Ishikawa (cell line): ENCODE results near the gene TBC1D20.

Experiments used
- CEBPB ChIP-seq: IDR thresholded peaks from 2 replicates; pipeline ENCODE4 v1.6.1; 2012
- CREB1 ChIP-seq: IDR thresholded peaks from 2 replicates; pipeline ENCODE4 v1.6.1; 2012; ENCODE audit warnings: low read depth
- EGR1 ChIP-seq: IDR thresholded peaks from 2 replicates; pipeline ENCODE4 v1.6.1; 2012
- EP300 ChIP-seq: IDR thresholded peaks from 2 replicates; pipeline ENCODE4 v1.6.1; 2012; ENCODE audit warnings: borderline replicate concordance
- FOXM1 ChIP-seq: IDR thresholded peaks from 2 replicates; pipeline ENCODE4 v1.6.1; 2012; ENCODE audit warnings: low read depth, borderline replicate concordance
- MAX ChIP-seq: IDR thresholded peaks from 2 replicates; pipeline ENCODE4 v1.6.1; 2012
- NFIC ChIP-seq: IDR thresholded peaks from 2 replicates; pipeline ENCODE4 v1.6.1; 2012
- RAD21 ChIP-seq: IDR thresholded peaks from 2 replicates; pipeline ENCODE4 v1.6.1; 2012; ENCODE audit warnings: low read depth
- TAF1 ChIP-seq: IDR thresholded peaks from 2 replicates; pipeline ENCODE4 v1.6.1; 2012; ENCODE audit warnings: low read depth, mild to moderate bottlenecking
- TCF12 ChIP-seq: IDR thresholded peaks from 2 replicates; pipeline ENCODE4 v1.6.1; 2012; ENCODE audit warnings: low read depth
- TEAD4 ChIP-seq: IDR thresholded peaks from 2 replicates; pipeline ENCODE4 v1.6.1; 2012
- YY1 ChIP-seq: IDR thresholded peaks from 2 replicates; pipeline ENCODE4 v1.6.1; 2012; ENCODE audit warnings: low read depth
- ZBTB7A ChIP-seq: IDR thresholded peaks from 2 replicates; pipeline ENCODE4 v1.6.1; 2012; ENCODE audit warnings: low read depth
- TF ChIP-seq, protein P1 (sequence below): IDR thresholded peaks from 2 replicates; pipeline ENCODE4 v1.6.1; 2012
- TF ChIP-seq, protein P2 (sequence below): IDR thresholded peaks from 2 replicates; pipeline ENCODE4 v1.6.1; 2012; ENCODE audit warnings: low read depth, mild to moderate bottlenecking

Gene TBC1D20

GRCh38 chr20:504632-505075 lies 42.3 kb upstream of the TBC1D20 start:
- TF ChIP-seq, protein P1, sequence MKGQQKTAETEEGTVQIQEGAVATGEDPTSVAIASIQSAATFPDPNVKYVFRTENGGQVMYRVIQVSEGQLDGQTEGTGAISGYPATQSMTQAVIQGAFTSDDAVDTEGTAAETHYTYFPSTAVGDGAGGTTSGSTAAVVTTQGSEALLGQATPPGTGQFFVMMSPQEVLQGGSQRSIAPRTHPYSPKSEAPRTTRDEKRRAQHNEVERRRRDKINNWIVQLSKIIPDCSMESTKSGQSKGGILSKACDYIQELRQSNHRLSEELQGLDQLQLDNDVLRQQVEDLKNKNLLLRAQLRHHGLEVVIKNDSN, result no peak
- TF ChIP-seq RAD21 (no peak), TAF1 (no peak), CEBPB (no peak), FOXM1 (no peak), MAX (no peak), TEAD4 (no peak), EP300 (no peak), YY1 (no peak), NFIC (no peak), ZBTB7A (no peak), CREB1 (no peak), TCF12 (no peak), EGR1 (no peak)
- TF ChIP-seq, protein P2, sequence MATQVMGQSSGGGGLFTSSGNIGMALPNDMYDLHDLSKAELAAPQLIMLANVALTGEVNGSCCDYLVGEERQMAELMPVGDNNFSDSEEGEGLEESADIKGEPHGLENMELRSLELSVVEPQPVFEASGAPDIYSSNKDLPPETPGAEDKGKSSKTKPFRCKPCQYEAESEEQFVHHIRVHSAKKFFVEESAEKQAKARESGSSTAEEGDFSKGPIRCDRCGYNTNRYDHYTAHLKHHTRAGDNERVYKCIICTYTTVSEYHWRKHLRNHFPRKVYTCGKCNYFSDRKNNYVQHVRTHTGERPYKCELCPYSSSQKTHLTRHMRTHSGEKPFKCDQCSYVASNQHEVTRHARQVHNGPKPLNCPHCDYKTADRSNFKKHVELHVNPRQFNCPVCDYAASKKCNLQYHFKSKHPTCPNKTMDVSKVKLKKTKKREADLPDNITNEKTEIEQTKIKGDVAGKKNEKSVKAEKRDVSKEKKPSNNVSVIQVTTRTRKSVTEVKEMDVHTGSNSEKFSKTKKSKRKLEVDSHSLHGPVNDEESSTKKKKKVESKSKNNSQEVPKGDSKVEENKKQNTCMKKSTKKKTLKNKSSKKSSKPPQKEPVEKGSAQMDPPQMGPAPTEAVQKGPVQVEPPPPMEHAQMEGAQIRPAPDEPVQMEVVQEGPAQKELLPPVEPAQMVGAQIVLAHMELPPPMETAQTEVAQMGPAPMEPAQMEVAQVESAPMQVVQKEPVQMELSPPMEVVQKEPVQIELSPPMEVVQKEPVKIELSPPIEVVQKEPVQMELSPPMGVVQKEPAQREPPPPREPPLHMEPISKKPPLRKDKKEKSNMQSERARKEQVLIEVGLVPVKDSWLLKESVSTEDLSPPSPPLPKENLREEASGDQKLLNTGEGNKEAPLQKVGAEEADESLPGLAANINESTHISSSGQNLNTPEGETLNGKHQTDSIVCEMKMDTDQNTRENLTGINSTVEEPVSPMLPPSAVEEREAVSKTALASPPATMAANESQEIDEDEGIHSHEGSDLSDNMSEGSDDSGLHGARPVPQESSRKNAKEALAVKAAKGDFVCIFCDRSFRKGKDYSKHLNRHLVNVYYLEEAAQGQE, result no peak

DNA sequence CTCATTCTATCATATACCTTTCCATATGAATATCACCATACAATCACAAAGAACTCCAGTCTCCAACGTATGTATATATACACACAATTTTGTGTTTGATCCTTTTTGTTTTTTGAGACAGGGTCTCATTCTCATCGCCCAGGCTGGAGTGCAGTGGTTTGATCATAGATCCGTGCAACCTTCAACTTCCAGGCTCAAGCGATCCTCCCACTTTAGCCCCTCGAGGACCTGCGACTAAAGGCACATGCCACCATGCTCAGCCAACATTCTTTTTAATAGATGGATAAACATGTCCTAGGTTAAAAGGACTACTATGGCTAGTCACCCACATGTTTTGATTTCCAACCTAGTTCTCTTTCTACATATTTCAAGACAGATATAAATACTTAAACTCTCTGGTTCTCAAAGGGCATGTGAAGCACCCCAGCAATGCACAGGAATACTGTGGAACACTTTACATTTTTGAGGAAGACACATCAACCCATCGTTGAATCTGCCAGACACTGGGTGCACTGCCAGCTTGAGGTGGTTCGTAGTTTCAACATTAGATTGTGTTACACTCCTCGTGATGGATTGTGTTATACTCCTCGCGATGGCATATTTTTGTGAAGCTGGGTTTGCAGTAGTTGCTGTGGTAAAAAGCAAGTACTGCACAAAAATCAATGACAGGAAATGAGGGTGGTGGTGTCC lies 40.9 kb upstream of the TBC1D20 start:
- no peak for TF ChIP-seq NFIC
- no peak for TF ChIP-seq MAX
- no peak for TF ChIP-seq TEAD4
- no peak for TF ChIP-seq TAF1
- TF ChIP-seq FOXM1, result no peak
- no peak for TF ChIP-seq EGR1
- TF ChIP-seq CEBPB, result no peak
- no peak for TF ChIP-seq TCF12

GRCh38 chr20:497979-498378 lies 35.6 kb upstream of the TBC1D20 start:
- no peak for TF ChIP-seq CREB1
- TF ChIP-seq, protein P1, result no peak
- no peak for TF ChIP-seq TAF1
- no peak for TF ChIP-seq RAD21
- TF ChIP-seq TCF12, result no peak
- no peak for TF ChIP-seq YY1
- no peak for TF ChIP-seq NFIC
- TF ChIP-seq MAX, result no peak
- no peak for TF ChIP-seq ZBTB7A
- TF ChIP-seq EP300, result no peak
- no peak for TF ChIP-seq CEBPB
- no peak for TF ChIP-seq TEAD4
- TF ChIP-seq FOXM1, result no peak
- TF ChIP-seq, protein P2, result no peak
- TF ChIP-seq EGR1, result no peak

DNA sequence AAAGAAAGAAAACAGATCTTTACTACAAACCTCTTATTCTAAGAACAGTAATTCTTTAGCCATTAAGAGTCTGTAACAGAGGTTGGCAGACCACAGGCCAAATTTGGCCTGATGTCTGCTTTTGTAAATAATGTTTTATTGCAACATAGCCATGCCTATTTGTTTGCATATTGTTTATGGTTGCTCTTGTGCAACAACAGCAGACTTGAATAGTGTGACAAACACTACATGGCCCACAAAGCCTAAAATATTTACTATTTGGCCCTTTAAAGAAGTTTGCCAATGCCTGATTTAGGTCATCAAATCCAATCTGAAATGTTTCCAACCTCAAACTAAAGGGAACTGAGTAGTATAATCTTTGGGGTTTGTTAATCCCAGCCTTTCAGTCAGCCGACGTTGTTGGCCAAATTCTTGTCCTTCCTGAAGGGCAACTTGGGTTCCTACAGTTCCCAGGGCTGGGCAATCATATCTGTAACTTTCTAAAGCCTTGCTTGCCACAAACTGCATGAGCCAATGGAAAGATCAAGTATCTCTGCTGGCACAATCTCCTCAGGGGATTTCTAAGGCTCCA lies 33.9 kb upstream of the TBC1D20 start:
- TF ChIP-seq RAD21, result no peak
- no peak for TF ChIP-seq EP300
- TF ChIP-seq TAF1, result no peak
- no peak for TF ChIP-seq TCF12
- TF ChIP-seq CEBPB, result no peak
- no peak for TF ChIP-seq MAX
- no peak for TF ChIP-seq FOXM1
- no peak for TF ChIP-seq NFIC

- TF ChIP-seq EGR1 (no peak), YY1 (no peak), TCF12 (no peak), CEBPB (no peak), NFIC (no peak), TAF1 (no peak), RAD21 (no peak), MAX (no peak), ZBTB7A (no peak)
- TF ChIP-seq, protein P2, result no peak
- TF ChIP-seq, protein P1, result no peak
Measured at GRCh38 chr20:492159-492558, 29.8 kb upstream of the TBC1D20 start.
